Endothelial cell of umbilical vein (primary cell): ENCODE measurements around the gene LBX2. TPM values are rescaled to one million over a fixed set of nuclear protein-coding genes. Genes with fewer than 3 reads are reported as not detected.
A peak's percentile ranks its signal among the peaks of the same experiment; 100 is the strongest.

Source experiments
- BruUV-seq: library from RNA; stranded (reverse); fragments of 400-500 nt; replicated peaks from 2 replicates; lab custom pipeline; 2021; lab: Mats Ljungman, UMichigan
- CTCF ChIA-PET: fragments of 300-600, 350-600 bp; sonication (Branson Sonifier 250); formaldehyde crosslinking; loops from one replicate; lab custom pipeline; 2021; ENCODE audit warnings: antibody characterized with exemption, inconsistent platforms; lab: Charles Lee
- POLR2A ChIA-PET: fragments of 300-600, 350-600 bp; sonication (Branson Sonifier 250); formaldehyde crosslinking; loops from one replicate; lab custom pipeline; 2021; ENCODE audit warnings: antibody characterized with exemption, inconsistent platforms; lab: Charles Lee
- DNase-seq: peaks from one replicate; pipeline ENCODE4 v3.0.0-alpha.2; 2011; ENCODE audit warnings: low read depth, low spot score
- FAIRE-seq: peaks from 2 replicates; lab custom pipeline; 2011; peaks lifted over from hg19 to GRCh38; lab: Jason Lieb, UNC
- H2AFZ ChIP-seq: 2 replicates; pipeline ENCODE4 v1.6.0; 2012; ENCODE audit warnings: low read depth, low read length, control low read depth, inconsistent platforms
- H3K27ac ChIP-seq: 2 replicates; pipeline ENCODE4 v1.5.1; 2011; ENCODE audit warnings: low read depth, mild to moderate bottlenecking, control low read depth, low read length, moderate library complexity; ENCODE audit not compliant: insufficient read depth
- H3K27me3 ChIP-seq, 2 experiments: 2 replicates each; pipeline versions ENCODE4 v1.6.0 to v1.6.1; 2011; ENCODE audit warnings: low read length in 2 of 2, mixed read lengths in 1 of 2; ENCODE audit not compliant: control insufficient read depth in 2 of 2, insufficient read depth in 2 of 2
- H3K36me3 ChIP-seq, 2 experiments: 2 replicates in 1 of 2; 3 replicates in 1 of 2; pipeline ENCODE4 v1.5.1; 2011; ENCODE audit warnings: low read length in 2 of 2, mild to moderate bottlenecking in 1 of 2, moderate library complexity in 1 of 2; ENCODE audit not compliant: control insufficient read depth in 2 of 2, insufficient read depth in 2 of 2; ENCODE audit errors: extremely low read depth in 1 of 2
- H3K4me1 ChIP-seq: 3 replicates; pipeline ENCODE4 v1.5.1; 2011; ENCODE audit warnings: mild to moderate bottlenecking, low read length; ENCODE audit not compliant: control insufficient read depth, insufficient read depth; ENCODE audit errors: extremely low read depth
- H3K4me2 ChIP-seq: 2 replicates; pipeline ENCODE4 v1.6.1; 2011; ENCODE audit warnings: low read length, control low read depth, mixed read lengths; ENCODE audit not compliant: insufficient read depth
- H3K4me3 ChIP-seq, 3 experiments: fragments of 200-600 bp in 1 of 3; sonication (generic), shearing (Covaris generic) in 1 of 3; replicated peaks in 1 of 3; 2 replicates each; pipeline ENCODE4 v1.5.1; 2011 to 2016; ENCODE audit warnings: control low read depth in 3 of 3, low read length in 3 of 3, mild to moderate bottlenecking in 2 of 3, inconsistent platforms in 1 of 3, low read depth in 1 of 3, moderate library complexity in 1 of 3; ENCODE audit not compliant: insufficient read depth in 1 of 3
- H3K79me2 ChIP-seq: 2 replicates; pipeline ENCODE4 v1.6.0; 2012; ENCODE audit warnings: low read length, inconsistent platforms; ENCODE audit not compliant: control insufficient read depth, insufficient read depth
- H3K9ac ChIP-seq: replicated peaks from 2 replicates; pipeline ENCODE3; 2011; ENCODE audit warnings: low read length, control low read depth; ENCODE audit not compliant: insufficient read depth; ENCODE audit errors: extremely low read depth
- H3K9me1 ChIP-seq: replicated peaks from 3 replicates; pipeline ENCODE4 v1.6.0; 2011; ENCODE audit warnings: mild to moderate bottlenecking, low read length; ENCODE audit not compliant: control insufficient read depth, insufficient read depth; ENCODE audit errors: extremely low read depth
- H3K9me3 ChIP-seq: replicated peaks from 2 replicates; pipeline ENCODE4 v1.5.1; 2012; ENCODE audit warnings: low read length, inconsistent platforms; ENCODE audit not compliant: control insufficient read depth, insufficient read depth
- H4K20me1 ChIP-seq: replicated peaks from 2 replicates; pipeline ENCODE3; 2011; ENCODE audit warnings: mild to moderate bottlenecking, low read length; ENCODE audit not compliant: control insufficient read depth, insufficient read depth; ENCODE audit errors: extremely low read depth
- EZH2 ChIP-seq: IDR thresholded peaks from 2 replicates; pipeline ENCODE4 v1.6.1; 2012; ENCODE audit warnings: borderline replicate concordance, low read depth, mild to moderate bottlenecking, moderate library complexity, low read length, inconsistent platforms; ENCODE audit not compliant: severe bottlenecking
- FOS ChIP-seq: IDR thresholded peaks from 2 replicates; pipeline ENCODE4 v1.6.1; 2011; ENCODE audit warnings: mild to moderate bottlenecking, low read length, moderate library complexity, borderline replicate concordance; ENCODE audit not compliant: insufficient read depth
- GATA2 ChIP-seq: IDR thresholded peaks from 2 replicates; pipeline ENCODE4 v1.7.0; 2011; ENCODE audit warnings: low read depth, mild to moderate bottlenecking, moderate library complexity, mixed read lengths, low read length; ENCODE audit not compliant: insufficient read length, insufficient read depth
- POLR2A ChIP-seq: IDR thresholded peaks from 2 replicates; pipeline ENCODE4 v1.6.1; 2012; ENCODE audit warnings: low read depth, mild to moderate bottlenecking, control low read depth, low read length
- dilution Hi-C: fragments of 300-500 bp; cut with MboI; formaldehyde crosslinking; loops from one replicate; pipeline ENCODE4 v1.15.0; 2019; ENCODE audit warnings: low sequenced_read_pairs; ENCODE audit not compliant: extremely low pct_ligation_motif_present
- intact Hi-C: fragments of 100-400 bp; cut with micrococcal nuclease; formaldehyde crosslinking; loops from one replicate; pipeline ENCODE4 v1.10.0; 2022
- polyA plus RNA-seq, 4 experiments: library from polyadenylated mRNA; depleted of rRNA in 3 of 4; stranded (reverse) in 3 of 4; unstranded in 1 of 4; fragments of >200 nt; gene quantifications; 2 replicates each; pipeline versions ENCODE4 v1.2.1 to v1.2.3, GENCODE V29; 2011 to 2012; ENCODE audit warnings: missing spikeins in 1 of 4
- total RNA-seq: library from RNA; stranded (reverse); gene quantifications from 2 replicates; pipeline ENCODE4 v1.2.3, GENCODE V29; 2021

The LBX2 gene
- total and polyA plus RNA-seq, 2 donors (not counting 3 experiments of a cell fraction or from before 2014, with no cell fraction given), result 2.8 to 3.8 TPM

DNA sequence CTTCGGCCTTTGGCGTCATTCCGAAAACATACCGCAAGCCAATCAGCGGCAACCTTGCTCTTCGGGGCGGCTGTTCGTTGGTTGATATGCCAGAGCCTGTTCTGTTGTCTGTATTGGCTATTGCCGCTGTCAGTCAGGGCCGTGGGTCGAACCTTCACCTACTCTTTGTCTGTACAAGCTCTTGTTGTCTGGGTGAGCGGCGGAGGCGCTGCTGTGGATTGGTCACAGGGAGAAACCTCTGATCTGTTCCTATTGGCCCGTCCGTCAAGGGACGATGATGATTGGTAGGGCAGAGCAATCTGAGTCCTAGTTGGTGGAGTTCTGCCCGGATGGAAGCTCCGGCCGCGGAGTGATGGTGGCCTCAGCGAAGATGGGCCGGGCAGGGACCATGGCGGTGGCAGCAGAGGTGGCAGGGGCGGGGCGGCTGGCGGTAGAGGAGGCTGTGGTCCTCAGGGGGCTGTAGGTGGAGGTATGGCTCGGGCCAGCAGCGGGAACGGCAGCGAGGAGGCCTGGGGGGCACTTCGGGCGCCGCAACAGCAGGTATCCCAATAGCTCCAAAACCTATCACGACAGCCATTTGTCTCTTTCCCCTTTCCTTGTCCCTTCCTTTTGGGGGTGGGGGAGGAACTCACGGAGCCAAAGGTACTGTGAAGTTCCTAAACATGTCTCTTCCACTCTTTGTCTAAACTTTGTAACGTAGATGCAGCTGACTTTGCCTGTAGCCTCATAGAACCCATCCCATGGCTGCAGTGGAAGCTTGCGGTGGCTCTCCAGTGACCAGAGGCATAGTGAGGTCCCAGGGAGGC, 41.1 kb downstream of the LBX2 start, which contains the start of gene WBP1:
WBP1 (plus strand) TSS at position 307 of the 806 bp plus-strand sequence; CDS start at position 472, 165 bp downstream.
- H3K4me3 ChIP-seq, result peak within 1 kb of the TSS; percentile 80 to 87 (median 82)
- peaks cover 22% of the 10 kb centered on the region for H3K4me1 ChIP-seq
- peak within 1 kb of the TSS; percentile 51 for H3K27ac ChIP-seq
- DNase-seq, result peak; percentile 100
- H3K9me1 ChIP-seq, result no peaks in the 10 kb centered on the region
- POLR2A ChIA-PET, result interaction anchor here (0.6 to 1.3 kb wide), 6 partner anchors 10 to 72 kb away, joined by 3 to 5 read pairs (median 4); partner anchors contain the start of gene HTRA2
- intact Hi-C loops, result loop anchor here (1.0 kb wide), 2 partner anchors 24 to 71 kb away; partner anchors contain the start of genes AUP1, CCDC142 and HTRA2
- no peaks in the 10 kb centered on the region for H3K9me3 ChIP-seq
- H3K9ac ChIP-seq, result peak within 1 kb of the TSS; percentile 74
- BruUV-seq, result TSS peak; percentile 18
- dilution Hi-C loops, result no loop called here
- peaks cover 6% of the 10 kb centered on the region for H3K79me2 ChIP-seq
- peak within 1 kb of the TSS; percentile 84 for H3K4me2 ChIP-seq
- H4K20me1 ChIP-seq, result no peaks in the 10 kb centered on the region
- H3K27me3 ChIP-seq, result peaks cover 0 to under 1% of the 10 kb centered on the region in 2 experiments
- H3K36me3 ChIP-seq, result peaks cover 0 to 12% of the 10 kb centered on the region in 2 experiments
- peak; percentile 66 for TF ChIP-seq POLR2A
- TF ChIP-seq GATA2, result no peak
- TF ChIP-seq FOS, result no peak
- peak; percentile 87 for TF ChIP-seq EZH2
- FAIRE-seq, result peak; percentile 100
- CTCF ChIA-PET, result interaction anchor here (0.7 to 2.3 kb wide), 9 partner anchors 10 to 124 kb away, joined by 3 to 7 read pairs (median 3); partner anchors contain the start of genes CCDC142, LBX2 and TTC31
- H2AFZ ChIP-seq, result peak within 1 kb of the TSS; percentile 77
